ENCODE results near the gene COPS3. TPM values are rescaled to one million over a fixed set of nuclear protein-coding genes. Genes with fewer than 3 reads are reported as not detected.

COPS3 gene
- polyA plus RNA-seq, 1 donor from 2014 or later: 213 TPM

GRCh38 chr17:17214646-17215436, 66.2 kb downstream of the COPS3 start:
- no peak for TF ChIP-seq EZH2 (IDR thresholded peaks at IDR 0.05; ENCODE audit: borderline replicate concordance, insufficient read depth, low read length, poor library complexity, severe bottlenecking)
- TF ChIP-seq SMC3 (conservative IDR thresholded peaks at IDR 0.05; ENCODE audit: poor library complexity): no peak
- TF ChIP-seq, protein P1, sequence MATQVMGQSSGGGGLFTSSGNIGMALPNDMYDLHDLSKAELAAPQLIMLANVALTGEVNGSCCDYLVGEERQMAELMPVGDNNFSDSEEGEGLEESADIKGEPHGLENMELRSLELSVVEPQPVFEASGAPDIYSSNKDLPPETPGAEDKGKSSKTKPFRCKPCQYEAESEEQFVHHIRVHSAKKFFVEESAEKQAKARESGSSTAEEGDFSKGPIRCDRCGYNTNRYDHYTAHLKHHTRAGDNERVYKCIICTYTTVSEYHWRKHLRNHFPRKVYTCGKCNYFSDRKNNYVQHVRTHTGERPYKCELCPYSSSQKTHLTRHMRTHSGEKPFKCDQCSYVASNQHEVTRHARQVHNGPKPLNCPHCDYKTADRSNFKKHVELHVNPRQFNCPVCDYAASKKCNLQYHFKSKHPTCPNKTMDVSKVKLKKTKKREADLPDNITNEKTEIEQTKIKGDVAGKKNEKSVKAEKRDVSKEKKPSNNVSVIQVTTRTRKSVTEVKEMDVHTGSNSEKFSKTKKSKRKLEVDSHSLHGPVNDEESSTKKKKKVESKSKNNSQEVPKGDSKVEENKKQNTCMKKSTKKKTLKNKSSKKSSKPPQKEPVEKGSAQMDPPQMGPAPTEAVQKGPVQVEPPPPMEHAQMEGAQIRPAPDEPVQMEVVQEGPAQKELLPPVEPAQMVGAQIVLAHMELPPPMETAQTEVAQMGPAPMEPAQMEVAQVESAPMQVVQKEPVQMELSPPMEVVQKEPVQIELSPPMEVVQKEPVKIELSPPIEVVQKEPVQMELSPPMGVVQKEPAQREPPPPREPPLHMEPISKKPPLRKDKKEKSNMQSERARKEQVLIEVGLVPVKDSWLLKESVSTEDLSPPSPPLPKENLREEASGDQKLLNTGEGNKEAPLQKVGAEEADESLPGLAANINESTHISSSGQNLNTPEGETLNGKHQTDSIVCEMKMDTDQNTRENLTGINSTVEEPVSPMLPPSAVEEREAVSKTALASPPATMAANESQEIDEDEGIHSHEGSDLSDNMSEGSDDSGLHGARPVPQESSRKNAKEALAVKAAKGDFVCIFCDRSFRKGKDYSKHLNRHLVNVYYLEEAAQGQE (IDR thresholded peaks at IDR 0.05; ENCODE audit: borderline replicate concordance): no peak
- Histone ChIP-seq H3K4me2 (ENCODE audit: low read length) (no peak overlapping the region), H3F3A (ENCODE audit: insufficient read depth, low read length, poor library complexity, severe bottlenecking) (no peaks in the 10 kb centered on the region), H2AFZ (ENCODE audit: low read depth, low read length) (no peak overlapping the region), H3K4me3 (ENCODE audit: low read length) (no peak overlapping the region), H3K79me2 (replicated peaks; ENCODE audit: insufficient read depth, low read length) (no peaks in the 10 kb centered on the region), H3K36me3 (ENCODE audit: insufficient read depth, low read length) (no peaks in the 10 kb centered on the region), H3K27me3 (ENCODE audit: insufficient read depth, low read depth, low read length) (no peaks in the 10 kb centered on the region), H4K20me1 (ENCODE audit: insufficient read depth) (no peaks in the 10 kb centered on the region), H3K27ac (ENCODE audit: low read length) (no peak overlapping the region), H3K9me2 (ENCODE audit: insufficient read depth, low read length) (no peaks in the 10 kb centered on the region), H3K9me3 (ENCODE audit: low read length) (no peaks in the 10 kb centered on the region), H3K9ac (ENCODE audit: low read length) (no peak overlapping the region)

DNA sequence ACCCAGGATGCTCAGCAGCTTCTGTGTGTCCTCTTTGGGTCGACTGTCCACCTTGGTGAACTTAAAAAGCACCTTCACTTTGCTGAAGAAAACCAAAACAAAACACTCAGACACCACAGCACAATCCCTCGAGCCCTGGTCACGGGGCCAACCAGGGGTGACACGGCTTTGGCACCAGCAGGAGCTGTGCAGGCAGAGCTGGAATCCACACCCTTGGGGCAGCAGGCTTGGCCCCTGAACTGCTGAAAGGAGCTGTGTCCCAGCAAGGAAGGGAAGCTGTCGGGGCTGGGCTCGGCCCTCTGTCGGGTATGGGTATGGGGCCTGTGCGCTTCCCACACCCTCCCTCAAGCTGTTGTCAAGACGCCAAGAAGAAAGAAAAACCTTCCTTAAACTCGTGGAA, 67.3 kb downstream of the COPS3 start:
- no peaks in the 10 kb centered on the region for H3K9me2 ChIP-seq (ENCODE audit: insufficient read depth, low read length)
- no peak for TF ChIP-seq TAF1 (IDR thresholded peaks at IDR 0.05; ENCODE audit: low read depth)
- no peak for TF ChIP-seq SMC3 (conservative IDR thresholded peaks at IDR 0.05; ENCODE audit: poor library complexity)
- TF ChIP-seq, protein P2, sequence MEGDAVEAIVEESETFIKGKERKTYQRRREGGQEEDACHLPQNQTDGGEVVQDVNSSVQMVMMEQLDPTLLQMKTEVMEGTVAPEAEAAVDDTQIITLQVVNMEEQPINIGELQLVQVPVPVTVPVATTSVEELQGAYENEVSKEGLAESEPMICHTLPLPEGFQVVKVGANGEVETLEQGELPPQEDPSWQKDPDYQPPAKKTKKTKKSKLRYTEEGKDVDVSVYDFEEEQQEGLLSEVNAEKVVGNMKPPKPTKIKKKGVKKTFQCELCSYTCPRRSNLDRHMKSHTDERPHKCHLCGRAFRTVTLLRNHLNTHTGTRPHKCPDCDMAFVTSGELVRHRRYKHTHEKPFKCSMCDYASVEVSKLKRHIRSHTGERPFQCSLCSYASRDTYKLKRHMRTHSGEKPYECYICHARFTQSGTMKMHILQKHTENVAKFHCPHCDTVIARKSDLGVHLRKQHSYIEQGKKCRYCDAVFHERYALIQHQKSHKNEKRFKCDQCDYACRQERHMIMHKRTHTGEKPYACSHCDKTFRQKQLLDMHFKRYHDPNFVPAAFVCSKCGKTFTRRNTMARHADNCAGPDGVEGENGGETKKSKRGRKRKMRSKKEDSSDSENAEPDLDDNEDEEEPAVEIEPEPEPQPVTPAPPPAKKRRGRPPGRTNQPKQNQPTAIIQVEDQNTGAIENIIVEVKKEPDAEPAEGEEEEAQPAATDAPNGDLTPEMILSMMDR (IDR thresholded peaks at IDR 0.05; ENCODE audit: poor library complexity, severe bottlenecking): no peak
- TF ChIP-seq POLR2AphosphoS5 (IDR thresholded peaks at IDR 0.05): no peak
- TF ChIP-seq RAD21 (conservative IDR thresholded peaks at IDR 0.05): no peak
- TF ChIP-seq EZH2 (IDR thresholded peaks at IDR 0.05; ENCODE audit: borderline replicate concordance, insufficient read depth, low read length, poor library complexity, severe bottlenecking): no peak
- TF ChIP-seq EP300 (conservative IDR thresholded peaks at IDR 0.05; ENCODE audit: poor library complexity, severe bottlenecking): no peak
- TF ChIP-seq, protein P1 (IDR thresholded peaks at IDR 0.05; ENCODE audit: borderline replicate concordance): no peak
- no peak for TF ChIP-seq MXI1 (conservative IDR thresholded peaks at IDR 0.05; ENCODE audit: poor library complexity, severe bottlenecking)
- H2AFZ ChIP-seq (ENCODE audit: low read depth, low read length): no peak overlapping the region
- no peaks in the 10 kb centered on the region for H3K9me3 ChIP-seq (ENCODE audit: low read length)
- no peak overlapping the region for H3K9ac ChIP-seq (ENCODE audit: low read length)
- H3K36me3 ChIP-seq (ENCODE audit: insufficient read depth, low read length): no peaks in the 10 kb centered on the region
- no peak overlapping the region for H3K4me2 ChIP-seq (ENCODE audit: low read length)
- no peaks in the 10 kb centered on the region for H3K79me2 ChIP-seq (replicated peaks; ENCODE audit: insufficient read depth, low read length)
- no peaks in the 10 kb centered on the region for H3K27me3 ChIP-seq (ENCODE audit: insufficient read depth, low read depth, low read length)
- H4K20me1 ChIP-seq (ENCODE audit: insufficient read depth): no peaks in the 10 kb centered on the region
- no peaks in the 10 kb centered on the region for H3F3A ChIP-seq (ENCODE audit: insufficient read depth, low read length, poor library complexity, severe bottlenecking)
- H3K4me3 ChIP-seq (ENCODE audit: low read length): no peak overlapping the region
- H3K27ac ChIP-seq (ENCODE audit: low read length): no peak overlapping the region
